HepG2 (cell line): ENCODE data around the gene C1orf226. TPM values are rescaled to one million over a fixed set of nuclear protein-coding genes. Genes with fewer than 3 reads are reported as not detected.
"Not testable (repeated sequence)": the region's sequence is repeated elsewhere in the genome, so short reads cannot be mapped to it uniquely, and the experiment has no call there.

Source experiments
- ATAC-seq: fragments of 200-7000 bp; cut with Tn5 transposase; 3 replicates; pipeline ENCODE4 v1.9.1; 2020; ENCODE audit warnings: mild to moderate bottlenecking, moderate library complexity
- BruUV-seq: library from RNA; stranded (reverse); fragments of 400-500 nt; replicated peaks from 2 replicates; lab custom pipeline; 2021; lab: Mats Ljungman, UMichigan
- CTCF ChIA-PET: fragments of 300-600 bp; formaldehyde crosslinking; extraction: SDS; loops from one replicate; lab custom pipeline; 2021; ENCODE audit warnings: low total read pairs, inconsistent platforms, low intra/inter-chr PET ratio; lab: Yijun Ruan, JAX
- POLR2A ChIA-PET: fragments of 350-600 bp; sonication (Branson Sonifier 250); formaldehyde crosslinking; loops from one replicate; lab custom pipeline; 2020; ENCODE audit warnings: antibody characterized with exemption, inconsistent platforms; lab: Yijun Ruan, JAX
- DNase-seq: peaks from one replicate; pipeline ENCODE4 v3.0.0-alpha.2; 2015; ENCODE audit warnings: low spot score
- FAIRE-seq: peaks from 3 replicates; lab custom pipeline; 2011; peaks lifted over from hg19 to GRCh38; lab: Jason Lieb, UNC
- H2AFZ ChIP-seq: one replicate; pipeline ENCODE4 v1.6.1; 2011; ENCODE audit warnings: low read length, inconsistent platforms
- H3K27ac ChIP-seq: fragments of 300-600 bp; 3 replicates; pipeline ENCODE4 v1.8.0; 2011; ENCODE audit warnings: mixed run types, mild to moderate bottlenecking, mixed read lengths, low read length, inconsistent platforms; ENCODE audit not compliant: insufficient read depth; ENCODE audit errors: extremely low read length
- H3K27me3 ChIP-seq, 2 experiments: fragments of 200-600 bp in 1 of 2; 2 replicates in 1 of 2; 3 replicates in 1 of 2; pipeline versions ENCODE4 v1.6.0 to v1.8.0; 2011; ENCODE audit warnings: low read length in 2 of 2, mild to moderate bottlenecking in 2 of 2, moderate library complexity in 2 of 2, inconsistent platforms in 1 of 2; ENCODE audit not compliant: insufficient read depth in 2 of 2, control insufficient read depth in 1 of 2
- H3K36me3 ChIP-seq, 2 experiments: fragments of 200-600 bp in 1 of 2; replicated peaks in 1 of 2; 2 replicates in 1 of 2; 3 replicates in 1 of 2; pipeline versions ENCODE4 v1.5.1 to v1.8.0; 2011; ENCODE audit warnings: low read length in 2 of 2, inconsistent platforms in 1 of 2; ENCODE audit not compliant: insufficient read depth in 2 of 2, control insufficient read depth in 1 of 2
- H3K4me1 ChIP-seq: 2 replicates; pipeline ENCODE4 v1.5.1; 2012; ENCODE audit warnings: low read length, inconsistent platforms; ENCODE audit not compliant: insufficient read depth
- H3K4me2 ChIP-seq: 2 replicates; pipeline ENCODE4 v1.6.0; 2011; ENCODE audit warnings: low read depth, low read length, inconsistent platforms
- H3K4me3 ChIP-seq, 3 experiments: fragments of 200-600 bp in 1 of 3; sonication (generic), shearing (Covaris generic) in 1 of 3; replicated peaks in 1 of 3; 2 replicates each; pipeline ENCODE4 v1.5.1; 2011 to 2016; ENCODE audit warnings: low read length in 3 of 3, inconsistent platforms in 2 of 3, low read depth in 2 of 3, mild to moderate bottlenecking in 2 of 3, control low read depth in 1 of 3, mixed read lengths in 1 of 3; ENCODE audit not compliant: insufficient read depth in 1 of 3
- H3K79me2 ChIP-seq: one replicate; pipeline ENCODE4 v1.6.1; 2011; ENCODE audit warnings: low read length, inconsistent platforms; ENCODE audit not compliant: insufficient read depth
- H3K9ac ChIP-seq: 2 replicates; pipeline ENCODE4 v1.6.0; 2011; ENCODE audit warnings: mild to moderate bottlenecking, low read depth, low read length, inconsistent platforms; ENCODE audit not compliant: insufficient read depth
- H3K9me3 ChIP-seq: 2 replicates; pipeline ENCODE4 v1.5.1; 2012; ENCODE audit warnings: mild to moderate bottlenecking, low read length
- H4K20me1 ChIP-seq: 2 replicates; pipeline ENCODE4 v1.6.0; 2011; ENCODE audit warnings: inconsistent platforms, mild to moderate bottlenecking, low read length, moderate library complexity; ENCODE audit not compliant: insufficient read depth
- FOXA3 ChIP-seq: IDR thresholded peaks from 2 replicates; pipeline ENCODE4 v1.6.1; 2016; ENCODE audit warnings: missing genetic modification reagents, missing compliant biosample characterization
- NCOA1 ChIP-seq: sonication (generic); formaldehyde crosslinking; IDR thresholded peaks from 2 replicates; pipeline ENCODE4 v1.9.0; 2021; ENCODE audit warnings: missing genetic modification reagents
- ZNF607 ChIP-seq: sonication (generic); formaldehyde crosslinking; IDR thresholded peaks from 2 replicates; pipeline ENCODE4 v1.5.1; 2020; ENCODE audit warnings: missing genetic modification reagents, mild to moderate bottlenecking, borderline replicate concordance
- WGBS: methylation state at CpG from one replicate; pipeline ENCODE4 v1.1.6; 2017; ENCODE audit warnings: low lambda C conversion rate; 5-methylcytosine and 5-hydroxymethylcytosine counted together
- in situ Hi-C: cut with HindIII; loops from 2 replicates; pipeline ENCODE4 v1.10.0; 2017; ENCODE audit warnings: low pct_unique_long_range_greater_than_20kb; ENCODE audit not compliant: extremely low pct_ligation_motif_present
- intact Hi-C: fragments of 100-400 bp; cut with micrococcal nuclease; formaldehyde crosslinking; loops from one replicate; pipeline ENCODE4 v1.10.0; 2022; ENCODE audit not compliant: unreplicated experiment
- polyA plus RNA-seq, 8 experiments: library from polyadenylated mRNA; depleted of rRNA in 3 of 8; stranded (reverse) in 7 of 8; unstranded in 1 of 8; fragments of >200 nt; fragmentation: Illumina TruSeq in 4 of 8; extraction: Trizol in 4 of 8; gene quantifications; 2 replicates each; pipeline versions ENCODE4 v1.2.1 to v1.2.3, GENCODE V29; 2011 to 2016; ENCODE audit warnings: low read depth in 4 of 8, missing spikeins in 1 of 8, mixed read lengths in 1 of 8; ENCODE audit not compliant: insufficient read depth in 1 of 8
- total RNA-seq, 5 experiments: library from RNA; depleted of rRNA; stranded (reverse); fragments of >200 nt; fragmentation: Illumina TruSeq; extraction: Trizol; gene quantifications; 2 replicates each; pipeline ENCODE4 v1.2.3, GENCODE V29; 2016; ENCODE audit warnings: low read depth in 1 of 5
- TF ChIP-seq, protein P1 (sequence below): sonication (generic); formaldehyde crosslinking; IDR thresholded peaks from 2 replicates; pipeline ENCODE4 v1.5.1; 2020; ENCODE audit warnings: mild to moderate bottlenecking, missing genetic modification reagents, borderline replicate concordance

C1orf226 gene
- total and polyA plus RNA-seq, 2 of the 13 experiments (the other 11 are each of a cell fraction or from before 2014, with no cell fraction given): 4.7 to 4.9 TPM

GRCh38 chr1:162418584-162418983 lies 37.1 kb downstream of the C1orf226 start:
- H3K9ac ChIP-seq, H3K9me3 ChIP-seq, H3K4me2 ChIP-seq, H2AFZ ChIP-seq, POLR2A ChIA-PET, BruUV-seq, in situ Hi-C loops, CTCF ChIA-PET, intact Hi-C loops, H3K79me2 ChIP-seq, H3K27ac ChIP-seq, DNase-seq, H3K4me1 ChIP-seq, H3K27me3 ChIP-seq, H3K36me3 ChIP-seq, H4K20me1 ChIP-seq, H3K4me3 ChIP-seq, FAIRE-seq, ATAC-seq: not testable (repeated sequence)
- 10% methylated on average over 7 of the region's 7 CpGs for WGBS

GRCh38 chr1:162419450-162419931 lies 38.0 kb downstream of the C1orf226 start:
- H3K4me3 ChIP-seq, H4K20me1 ChIP-seq, FAIRE-seq, H3K9ac ChIP-seq, BruUV-seq, H3K4me2 ChIP-seq, H3K79me2 ChIP-seq, H3K27ac ChIP-seq, POLR2A ChIA-PET, intact Hi-C loops, H3K4me1 ChIP-seq, DNase-seq, H3K9me3 ChIP-seq, H3K36me3 ChIP-seq, H3K27me3 ChIP-seq, in situ Hi-C loops, H2AFZ ChIP-seq, CTCF ChIA-PET, ATAC-seq: not testable (repeated sequence)
- whole genome bisulfite sequencing: 19% methylated on average over 8 of the region's 9 CpGs

DNA sequence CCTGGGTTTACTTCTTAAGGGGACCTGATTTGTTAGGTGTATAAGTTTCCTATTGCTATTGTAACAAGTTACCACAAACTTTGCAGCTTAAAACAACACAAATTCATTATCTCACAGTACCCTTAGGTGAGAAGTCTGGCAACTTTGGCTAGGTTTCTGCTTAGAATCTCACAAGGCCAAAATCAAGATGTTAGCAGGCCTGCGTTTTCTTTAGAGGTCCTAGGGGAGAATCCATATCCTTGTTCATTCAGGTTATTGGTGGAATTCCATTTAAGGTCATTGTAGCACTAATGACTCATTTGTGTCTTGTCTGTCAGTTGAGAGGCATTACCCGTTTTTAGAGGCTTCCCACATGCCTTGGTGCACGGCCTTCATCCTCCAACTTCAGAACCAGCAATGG lies 38.6 kb downstream of the C1orf226 start:
- intact Hi-C loops: loop anchor here (10.0 kb wide), 1 partner anchor 75 kb away; the partner anchor contains the start of gene UHMK1
- ATAC-seq: no peak
- WGBS: 25% methylated on average over 3 of the region's 3 CpGs

More for the DNA sequence above, 38.6 kb downstream of the C1orf226 start:
- no TSS peak for BruUV-seq
- FAIRE-seq: no peak
- TF ChIP-seq ZNF607 (CRISPR knock-in tag) (no peak), NCOA1 (CRISPR knock-in tag) (no peak), FOXA3 (no peak)
- TF ChIP-seq, protein P1, sequence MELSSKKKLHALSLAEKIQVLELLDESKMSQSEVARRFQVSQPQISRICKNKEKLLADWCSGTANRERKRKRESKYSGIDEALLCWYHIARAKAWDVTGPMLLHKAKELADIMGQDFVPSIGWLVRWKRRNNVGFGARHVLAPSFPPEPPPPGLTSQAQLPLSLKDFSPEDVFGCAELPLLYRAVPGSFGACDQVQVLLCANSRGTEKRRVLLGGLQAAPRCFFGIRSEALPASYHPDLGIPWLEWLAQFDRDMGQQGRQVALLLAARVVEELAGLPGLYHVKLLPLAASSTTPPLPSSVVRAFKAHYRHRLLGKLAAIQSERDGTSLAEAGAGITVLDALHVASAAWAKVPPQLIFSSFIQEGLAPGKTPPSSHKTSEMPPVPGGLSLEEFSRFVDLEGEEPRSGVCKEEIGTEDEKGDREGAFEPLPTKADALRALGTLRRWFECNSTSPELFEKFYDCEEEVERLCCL (CRISPR knock-in tag): no peak
- in situ Hi-C loops: no loop called here
- DNase-seq: no peak
- H2AFZ ChIP-seq: no peak overlapping the region
- no peak overlapping the region for H3K9ac ChIP-seq
- no peak overlapping the region for H3K27ac ChIP-seq
- no peaks in the 10 kb centered on the region for H3K4me1 ChIP-seq
- H4K20me1 ChIP-seq: no peaks in the 10 kb centered on the region
- H3K9me3 ChIP-seq: no peaks in the 10 kb centered on the region
- ChIA-PET CTCF (no interaction called here), POLR2A (no interaction called here)
- no peaks in the 10 kb centered on the region for H3K36me3 ChIP-seq
- H3K27me3 ChIP-seq: peaks cover 0 to 10% of the 10 kb centered on the region in 2 experiments; a peak in 2 of 5 replicates
- no peak overlapping the region for H3K4me3 ChIP-seq
- no peak overlapping the region for H3K4me2 ChIP-seq
- no peaks in the 10 kb centered on the region for H3K79me2 ChIP-seq
